Superior temporal gyrus (tissue), 1 donor: Measurements from ENCODE around the gene CRACR2A.

Source experiments
- DNase-seq: peaks from one replicate; pipeline ENCODE4 v3.0.0-alpha.2; 2016; ENCODE audit errors: extremely low spot score

Gene CRACR2A

DNA sequence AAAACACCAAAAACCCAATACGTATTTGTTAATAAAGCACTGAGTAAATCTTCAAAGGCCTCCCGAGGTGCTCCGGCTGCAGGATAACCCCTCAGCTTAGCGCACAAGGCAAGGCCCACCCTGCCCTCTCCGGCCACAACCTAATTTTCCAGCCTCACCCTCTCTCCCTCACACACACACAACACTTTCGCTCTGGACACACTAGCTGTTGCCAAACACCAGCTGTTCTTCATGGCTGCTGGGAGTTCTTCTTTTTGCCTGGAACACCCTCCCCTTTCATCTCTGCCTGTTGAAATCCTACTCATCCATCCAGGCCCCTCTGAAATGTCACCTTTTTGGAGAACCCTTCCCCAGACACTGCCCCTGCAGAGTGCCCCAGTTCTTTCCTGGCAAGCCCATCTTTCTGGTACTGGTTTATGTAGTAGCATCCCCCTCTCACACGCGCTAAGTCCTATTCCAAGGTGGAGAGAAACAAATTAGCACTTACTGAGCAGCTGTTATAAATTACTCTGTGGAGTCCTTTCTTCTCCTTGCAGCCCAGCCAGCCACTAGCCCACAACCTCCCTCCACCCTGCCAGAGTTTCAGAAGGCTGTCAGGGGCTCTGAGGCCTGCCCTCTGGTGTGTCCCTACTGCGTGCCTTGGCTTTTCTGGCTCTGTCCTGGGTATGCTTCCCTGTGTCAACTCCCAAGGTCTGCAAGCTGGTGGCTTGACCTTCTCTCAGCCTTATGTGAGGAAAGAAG is 805 bp upstream of the CRACR2A start:
- no peak for DNase-seq

GRCh38 chr12:3752096-3752709 is 706 bp downstream of the CRACR2A start:
- no peak for DNase-seq

DNA sequence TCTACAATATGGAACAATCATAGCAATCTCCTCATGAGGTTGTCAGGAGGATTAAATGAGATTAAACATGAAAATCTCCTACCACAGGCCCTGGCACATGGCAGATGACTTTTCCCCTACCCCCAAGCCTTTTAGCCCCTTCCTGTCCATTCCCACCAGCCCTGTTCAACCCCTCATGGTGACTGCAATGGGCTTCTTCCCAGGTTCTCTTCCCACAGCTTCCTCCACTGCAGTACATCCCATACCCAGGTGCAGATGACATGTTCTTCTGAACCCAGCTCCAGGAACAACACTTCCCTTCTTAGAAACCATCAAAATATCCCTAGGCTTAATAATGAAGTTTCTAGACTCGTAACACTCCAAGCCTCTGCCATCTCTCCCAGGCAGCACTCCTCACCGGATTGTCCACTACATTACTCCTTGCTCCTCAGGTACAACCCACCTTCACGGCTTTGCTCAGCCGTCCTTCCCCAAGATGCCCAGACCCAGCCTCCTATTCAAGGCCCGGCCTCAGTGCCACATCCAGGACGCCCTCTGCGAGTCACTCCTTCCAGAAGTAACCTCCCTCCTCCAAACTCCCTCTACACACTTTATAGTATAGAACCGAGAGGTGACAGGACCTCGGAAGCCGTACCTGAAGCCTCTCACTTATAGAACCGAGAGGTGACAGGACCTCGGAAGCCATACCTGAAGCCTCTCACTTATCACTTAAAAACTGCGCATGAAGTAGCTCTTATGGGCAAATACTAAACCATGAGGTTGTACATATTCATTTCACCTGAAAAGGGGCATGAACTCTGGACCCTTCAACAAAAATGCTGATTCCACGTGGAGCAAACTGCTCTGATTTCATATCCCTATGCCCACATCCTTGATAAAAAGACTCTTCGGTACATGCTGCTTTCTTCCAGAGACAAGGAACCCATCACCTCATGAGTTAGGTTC is 1.5 kb downstream of the CRACR2A start:
- no peak for DNase-seq

GRCh38 chr12:3750616-3751015 is 2.3 kb downstream of the CRACR2A start:
- no peak for DNase-seq

GRCh38 chr12:3748620-3749019 is 4.3 kb downstream of the CRACR2A start:
- DNase-seq: no peak

DNA sequence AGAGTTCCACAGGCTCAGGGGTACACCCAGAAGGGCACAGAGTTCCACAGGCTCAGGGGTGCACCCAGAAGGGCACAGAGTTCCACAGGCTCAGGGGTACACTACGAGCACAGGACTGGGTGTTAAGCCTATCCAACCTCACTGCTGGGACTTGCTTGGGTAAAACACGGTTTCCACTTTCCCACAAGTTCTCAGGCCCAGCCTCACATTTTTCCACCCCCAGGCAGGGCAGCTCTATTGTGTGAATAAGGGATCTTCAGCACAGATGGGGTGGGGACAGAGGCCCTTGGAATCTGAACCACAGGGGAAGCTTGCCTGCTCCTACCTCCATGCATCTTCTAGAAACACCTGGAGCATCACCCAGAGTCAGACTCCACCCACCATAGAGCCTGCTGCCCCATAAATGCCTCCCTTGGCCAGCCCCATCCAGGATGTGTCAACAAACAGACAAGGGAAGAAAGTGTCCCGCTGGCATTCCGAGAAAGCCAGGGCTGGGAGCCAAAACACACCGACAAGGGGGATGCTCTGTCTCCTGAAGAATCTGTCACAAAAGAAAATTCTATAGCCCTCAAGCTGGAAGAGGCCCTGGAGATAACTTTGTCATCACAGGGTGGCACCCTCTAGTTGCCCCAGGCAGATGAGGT is 4.8 kb downstream of the CRACR2A start:
- no peak for DNase-seq

DNA sequence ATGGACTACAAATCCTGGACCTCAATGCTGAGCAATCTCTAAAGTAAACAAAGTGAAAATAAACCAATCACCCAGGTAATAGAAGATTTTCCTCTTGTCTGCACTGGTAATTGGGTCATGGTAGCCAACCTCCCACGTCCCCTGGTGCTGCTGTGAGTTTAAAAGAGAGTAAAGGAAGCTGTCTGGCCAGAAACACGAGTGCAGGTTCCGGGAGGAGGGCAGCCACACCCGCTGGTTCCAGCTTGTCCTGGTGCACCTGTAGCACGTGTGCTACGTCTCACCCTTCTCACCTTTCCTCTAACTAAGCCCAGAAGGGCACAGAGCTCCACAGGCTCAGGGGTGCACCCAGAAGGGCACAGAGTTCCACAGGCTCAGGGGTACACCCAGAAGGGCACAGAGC is 5.4 kb downstream of the CRACR2A start:
- DNase-seq: no peak

- DNase-seq: no peak
Measured at GRCh38 chr12:3746758-3747157, 6.2 kb downstream of the CRACR2A start.

DNA sequence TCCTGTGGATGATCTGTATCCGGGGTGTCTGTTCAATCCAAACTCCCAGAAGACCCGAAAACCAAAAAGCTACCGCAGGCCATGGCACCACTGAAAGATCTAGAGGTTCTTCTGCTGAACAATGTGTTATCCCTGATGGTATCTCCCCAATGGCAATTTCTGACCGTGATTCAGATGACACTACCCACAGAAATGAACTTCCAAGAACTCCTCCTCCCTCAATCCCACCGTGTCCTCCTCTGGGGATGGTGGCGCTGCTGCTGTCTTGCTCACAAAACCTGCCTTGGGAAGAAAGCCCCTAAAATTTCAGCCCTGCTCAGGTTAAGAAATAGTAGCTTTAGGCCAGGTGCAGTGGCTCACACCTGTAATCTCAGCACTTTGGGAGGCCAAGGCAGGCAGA is 7.8 kb downstream of the CRACR2A start:
- no peak for DNase-seq

DNA sequence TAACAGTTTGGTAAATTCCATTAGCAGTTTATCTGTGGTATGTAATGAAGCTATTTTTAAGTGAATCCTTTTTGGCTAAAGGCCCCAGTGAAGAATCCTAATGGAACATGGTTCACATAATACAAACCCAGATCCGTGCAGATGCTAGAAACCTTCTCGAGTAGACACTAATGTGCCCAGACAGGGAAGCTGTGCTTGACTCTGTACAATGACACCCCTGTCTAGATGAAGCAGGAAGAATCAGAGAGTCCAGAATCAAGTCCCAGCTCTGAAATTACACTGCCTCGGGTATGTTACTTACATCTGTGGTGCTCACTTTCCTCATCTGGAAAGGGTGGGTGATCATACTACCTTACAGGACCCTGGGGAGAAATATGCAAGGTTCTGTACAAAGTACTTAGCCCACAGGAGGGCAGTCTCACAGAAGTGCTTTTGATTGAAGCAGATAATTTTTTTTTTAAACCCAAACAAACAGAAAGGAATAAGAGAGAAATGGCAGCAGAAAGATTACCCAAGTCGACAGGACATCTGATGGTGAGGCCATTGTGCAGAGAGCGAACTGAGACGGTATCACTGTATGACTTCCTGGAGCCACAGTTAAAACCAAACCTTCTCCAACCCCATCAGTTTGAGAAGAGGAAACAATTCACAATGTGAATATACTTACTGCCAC is 8.5 kb downstream of the CRACR2A start:
- DNase-seq: no peak

DNA sequence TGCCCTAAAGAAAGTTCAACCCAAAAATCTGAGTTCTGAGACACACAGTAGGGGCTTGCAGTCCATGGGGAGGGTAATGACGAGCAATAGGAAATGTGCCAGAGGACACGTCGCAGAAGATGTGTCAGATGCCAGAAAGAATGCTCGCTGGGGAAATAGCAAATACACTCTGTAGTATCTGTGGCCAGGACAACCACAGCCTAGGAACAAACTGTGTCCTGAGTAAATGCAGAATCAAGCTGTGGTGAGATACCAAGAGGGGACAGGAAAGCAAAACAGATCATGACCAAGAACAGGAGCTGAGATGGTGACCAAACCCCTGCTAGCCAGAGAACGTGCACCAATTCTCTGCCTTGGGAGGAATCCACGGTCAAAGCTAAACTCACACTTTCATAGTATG is 9.1 kb downstream of the CRACR2A start:
- DNase-seq: no peak

- DNase-seq: no peak
Measured at GRCh38 chr12:3741882-3742672, 10.8 kb downstream of the CRACR2A start.

GRCh38 chr12:3740480-3741231 is 12.3 kb downstream of the CRACR2A start:
- no peak for DNase-seq

GRCh38 chr12:3735432-3735831 is 17.5 kb downstream of the CRACR2A start:
- DNase-seq: no peak

GRCh38 chr12:3732901-3733300 is 20.0 kb downstream of the CRACR2A start:
- DNase-seq: no peak

- no peak for DNase-seq
Measured at GRCh38 chr12:3730111-3730510, 22.8 kb downstream of the CRACR2A start.

- no peak for DNase-seq
Measured at GRCh38 chr12:3728686-3729085, 24.2 kb downstream of the CRACR2A start.

DNA sequence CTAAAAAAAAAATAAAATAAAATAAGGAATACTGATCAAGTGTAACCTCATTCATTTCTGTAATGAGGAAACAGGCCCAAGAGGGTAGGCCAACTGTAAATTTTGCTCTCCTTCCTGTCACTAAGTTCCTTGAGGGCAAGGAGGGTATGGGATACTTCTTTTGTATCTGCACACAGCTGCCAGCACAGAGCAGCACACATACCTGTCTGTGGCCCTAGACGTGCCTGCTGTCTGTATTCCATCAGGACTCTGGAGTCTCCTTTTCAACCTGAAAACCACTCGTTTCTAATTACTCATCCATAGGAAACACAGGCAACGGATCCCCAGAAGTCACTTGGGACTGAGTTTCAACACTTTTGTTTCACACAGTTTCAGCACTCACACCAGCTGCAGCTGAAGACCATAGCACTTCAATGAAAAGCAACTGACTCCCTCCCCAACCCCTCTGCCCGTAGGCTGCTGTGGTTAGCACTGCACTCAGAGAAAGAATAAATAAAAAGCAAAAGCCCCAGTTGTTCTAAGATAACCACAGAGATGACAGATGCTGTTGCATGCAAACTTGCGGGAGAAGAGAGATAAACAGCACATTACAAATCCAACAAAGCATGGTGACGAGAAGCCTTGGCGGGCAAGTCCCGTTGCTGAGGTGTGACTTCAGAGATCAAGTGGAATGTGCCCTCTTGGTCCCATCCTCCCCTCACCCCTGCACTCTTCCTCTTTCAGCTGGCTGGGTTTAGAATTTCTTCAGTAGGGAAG is 24.9 kb downstream of the CRACR2A start:
- DNase-seq: no peak

DNA sequence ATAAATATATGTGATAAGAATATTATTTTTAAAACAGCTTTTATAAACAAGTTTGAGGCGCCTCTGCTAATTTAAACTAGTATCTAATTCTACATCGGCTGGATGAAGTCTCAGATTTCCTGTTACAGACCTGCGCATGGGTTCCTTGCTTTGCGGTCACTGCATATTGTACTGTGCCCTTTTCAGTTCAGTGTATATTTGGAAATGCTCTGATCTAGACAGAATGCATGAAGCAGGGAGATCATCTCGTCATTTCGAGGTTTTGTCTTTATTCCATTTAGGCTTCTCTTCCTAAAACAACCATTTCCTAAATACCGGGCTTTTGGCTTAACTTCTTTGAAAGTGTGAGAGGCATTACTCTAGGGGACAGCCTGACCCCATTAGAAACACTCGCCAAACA is 25.6 kb downstream of the CRACR2A start:
- no peak for DNase-seq
